Measurements from ENCODE around the gene MEG3.

- TF ChIP-seq SUZ12 (IDR thresholded peaks at IDR 0.05) (no peak), BHLHE40 (IDR thresholded peaks at IDR 0.05; ENCODE audit: borderline replicate concordance) (no peak), ZNF384 (IDR thresholded peaks at IDR 0.05) (no peak), L3MBTL2 (conservative IDR thresholded peaks at IDR 0.05) (no peak)
Measured at GRCh38 chr14:100816286-100816949, 9.5 kb upstream of the MEG3 start.

Data from HEK293T (cell line).